RWPE1 (cell line): Measurements from ENCODE around the gene ARHGDIB.
A peak's percentile ranks its signal among the peaks of the same experiment; 100 is the strongest.

ENCODE experiments used
- CTCF ChIA-PET: fragments of 350-600 bp; sonication (Branson Sonifier 250); formaldehyde crosslinking; extraction: SDS; loops from one replicate; lab custom pipeline; 2021; lab: Yijun Ruan, JAX
- POLR2A ChIA-PET: fragments of 400-600 bp; formaldehyde crosslinking; extraction: SDS; loops from one replicate; lab custom pipeline; 2020; ENCODE audit warnings: antibody characterized with exemption; ENCODE audit not compliant: low non-redundant PET; lab: Yijun Ruan, JAX
- DNase-seq: peaks from one replicate; pipeline ENCODE4 v3.0.0; 2012; ENCODE audit warnings: low spot score
- H3K27ac ChIP-seq: fragments of 450-650 bp; 2 replicates; pipeline ENCODE4 v1.5.1; 2017
- CTCF ChIP-seq: fragments of 450-650 bp; conservative IDR thresholded peaks from 2 replicates; pipeline ENCODE4 v1.5.1; 2017; ENCODE audit warnings: low read depth, mild to moderate bottlenecking

ARHGDIB gene

GRCh38 chr12:14961466-14962152 is at the start of gene ARHGDIB:
Gene ARHGDIB, minus strand, starts transcription at chr12:14961601. Its CDS starts 10,889 bp downstream, at chr12:14950712.
- peak; percentile 77 for DNase-seq
- ChIA-PET CTCF (interaction anchor here (0.6 kb wide), 1 partner anchor 1787 kb away, joined by 3 read pairs; no protein-coding TSS in a partner anchor), POLR2A (interaction anchor here (0.5 to 0.7 kb wide), 2 partner anchors 109 to 950 kb away, joined by 3 read pairs; no protein-coding TSS in a partner anchor)
- TF ChIP-seq CTCF: no peak
- peak within 1 kb of the TSS; percentile 89 for H3K27ac ChIP-seq

- no peak for DNase-seq
- H3K27ac ChIP-seq: no peak overlapping the region
- ChIA-PET POLR2A (no interaction called here), CTCF (interaction anchor here (0.7 to 0.9 kb wide), 3 partner anchors 11 to 328 kb away, joined by 3 to 5 read pairs (median 4); no protein-coding TSS in a partner anchor)
- TF ChIP-seq CTCF: no peak
These were observed 49.8 kb upstream of the ARHGDIB start for GRCh38 chr12:15011162-15011561.

- no peak overlapping the region for H3K27ac ChIP-seq
These were observed 46.1 kb upstream of the ARHGDIB start for GRCh38 chr12:15007551-15007950.

GRCh38 chr12:15005064-15005463 is 43.7 kb upstream of the ARHGDIB start:
- CTCF ChIA-PET: no interaction called here
- TF ChIP-seq CTCF: no peak
- DNase-seq: no peak
- no peak overlapping the region for H3K27ac ChIP-seq
- POLR2A ChIA-PET: no interaction called here

More at GRCh38 chr12:15007551-15007950, 46.1 kb upstream of the ARHGDIB start:
- CTCF ChIA-PET: no interaction called here
- POLR2A ChIA-PET: no interaction called here
- no peak for DNase-seq
- TF ChIP-seq CTCF: no peak

GRCh38 chr12:15004421-15004820 is 43.0 kb upstream of the ARHGDIB start:
- no peak for TF ChIP-seq CTCF
- no peak for DNase-seq
- ChIA-PET CTCF (no interaction called here), POLR2A (no interaction called here)
- no peak overlapping the region for H3K27ac ChIP-seq

GRCh38 chr12:15001733-15002382 is 40.5 kb upstream of the ARHGDIB start:
- ChIA-PET CTCF (interaction anchor here (1.0 kb wide), 1 partner anchor 156 kb away, joined by 3 read pairs; no protein-coding TSS in a partner anchor), POLR2A (no interaction called here)
- no peak for TF ChIP-seq CTCF
- no peak overlapping the region for H3K27ac ChIP-seq
- no peak for DNase-seq
